HG03097 (cell line): Measurements from ENCODE around the gene C17orf107.
"Not testable (repeated sequence)": the region's sequence is repeated elsewhere in the genome, so short reads cannot be mapped to it uniquely, and the experiment has no call there.

Experiments used
- ATAC-seq: cut with Tn5 transposase; IDR thresholded peaks from one replicate; pipeline ENCODE4 v1.9.1; 2021; ENCODE audit not compliant: unreplicated experiment, low FRiP score

Gene C17orf107

DNA sequence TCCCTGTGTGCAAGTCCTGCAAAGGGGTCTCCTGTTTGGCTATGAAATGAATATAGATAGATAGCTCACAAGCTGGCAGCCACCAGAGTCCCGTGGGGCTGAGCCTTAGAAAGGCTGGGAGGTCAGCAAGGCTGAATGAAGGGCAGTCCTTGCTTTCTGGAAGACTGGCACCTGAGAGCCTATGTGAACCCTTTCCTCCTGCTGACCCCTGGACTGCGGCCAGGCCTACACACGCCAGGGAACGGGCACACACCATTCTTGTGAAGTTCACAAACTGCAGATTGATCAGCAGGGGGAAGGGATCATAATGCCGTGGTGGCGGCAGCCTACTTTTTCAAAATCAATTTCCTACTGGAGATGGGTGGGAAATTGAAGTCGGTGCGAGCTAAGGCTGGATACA, 985 bp upstream of the C17orf107 start:
- ATAC-seq, result no peak

DNA sequence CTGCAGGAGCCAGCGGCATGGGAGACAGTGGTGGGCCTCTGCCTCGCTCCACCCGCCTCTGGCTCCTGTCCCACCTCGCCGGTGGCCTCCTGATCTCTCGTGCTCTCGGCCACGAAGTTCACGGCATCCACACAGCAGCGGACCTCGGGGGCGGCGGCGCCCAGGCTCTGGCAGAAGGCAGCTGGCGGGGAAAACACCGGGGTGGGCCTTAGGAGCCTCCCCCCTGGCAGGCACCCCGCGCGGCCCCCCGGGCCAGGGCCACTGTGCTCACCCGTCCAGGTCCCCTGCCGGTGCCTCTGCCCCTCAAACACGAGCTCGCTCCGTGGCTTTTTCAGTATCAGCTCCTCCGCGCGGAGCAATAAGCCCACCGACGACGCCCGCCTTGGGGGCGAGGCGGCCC, 409 bp upstream of the C17orf107 start:
- no peak for ATAC-seq

DNA sequence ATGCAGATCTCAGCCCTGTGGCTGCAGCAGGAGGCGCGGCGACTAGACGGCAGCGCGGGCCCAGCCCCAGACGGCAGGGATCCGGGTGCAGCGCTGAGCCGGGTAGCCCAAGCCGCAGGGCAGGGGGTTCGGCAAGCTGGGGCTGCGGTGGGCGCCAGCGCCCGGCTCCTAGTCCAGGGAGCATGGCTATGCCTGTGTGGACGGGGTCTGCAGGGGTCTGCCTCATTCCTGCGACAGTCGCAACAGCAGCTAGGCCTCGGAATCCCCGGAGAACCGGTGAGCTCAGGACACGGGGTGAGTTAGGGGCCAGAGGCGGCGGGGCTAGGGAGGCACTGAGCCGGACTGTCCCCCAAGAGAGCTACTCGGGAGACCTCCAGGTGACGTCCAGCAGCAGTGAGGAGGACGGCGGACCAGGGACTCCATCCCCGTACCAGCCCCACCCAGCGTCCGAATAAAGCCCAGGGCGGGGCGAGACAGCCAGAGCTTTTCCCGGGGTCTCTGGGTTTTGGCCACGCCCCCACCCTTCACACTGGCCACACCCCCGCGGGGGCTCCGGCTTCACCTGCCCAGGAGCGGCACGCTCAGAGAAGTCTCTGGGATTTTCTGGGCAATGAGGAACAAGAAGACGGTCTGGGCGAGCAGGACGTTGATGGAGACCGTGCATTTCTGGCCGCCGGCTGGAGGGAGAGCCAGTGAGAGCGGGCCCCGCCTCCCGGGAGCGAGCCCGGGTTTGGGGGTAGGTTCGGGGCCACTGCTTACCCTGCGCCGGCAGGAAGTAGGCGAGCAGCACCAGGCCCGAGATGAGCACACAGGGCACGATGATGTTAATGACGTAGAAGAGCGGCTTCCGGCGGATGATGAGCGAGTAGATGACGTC, 1.1 kb downstream of the C17orf107 start:
- ATAC-seq, result no peak

DNA sequence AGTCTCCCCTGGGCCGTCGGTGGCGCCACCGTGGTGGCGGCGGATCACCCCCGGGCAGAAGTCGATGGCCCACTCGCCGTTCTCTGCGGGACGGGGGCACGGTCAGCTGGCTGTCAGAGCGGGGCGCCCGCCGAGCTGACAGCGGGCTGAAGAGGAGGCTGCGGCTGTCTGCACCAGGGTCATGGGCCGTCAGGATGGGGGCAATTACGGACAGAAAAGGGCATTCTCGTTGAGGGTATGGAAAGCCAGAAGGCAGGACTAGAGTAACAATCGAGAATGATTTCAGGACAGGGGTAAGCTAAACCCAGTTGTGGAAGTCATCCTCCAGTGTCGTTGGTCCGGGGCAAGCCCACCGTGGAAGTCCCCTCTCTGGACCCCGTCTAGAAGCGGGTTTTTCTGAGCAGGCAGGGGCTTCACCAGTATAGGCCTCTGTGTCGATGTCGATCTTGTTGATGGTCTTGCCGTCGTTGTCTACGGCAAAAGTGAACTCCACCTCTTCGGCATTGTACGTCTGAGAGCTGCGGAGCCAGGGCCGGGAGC, 1.8 kb downstream of the C17orf107 start:
- no peak for ATAC-seq

DNA sequence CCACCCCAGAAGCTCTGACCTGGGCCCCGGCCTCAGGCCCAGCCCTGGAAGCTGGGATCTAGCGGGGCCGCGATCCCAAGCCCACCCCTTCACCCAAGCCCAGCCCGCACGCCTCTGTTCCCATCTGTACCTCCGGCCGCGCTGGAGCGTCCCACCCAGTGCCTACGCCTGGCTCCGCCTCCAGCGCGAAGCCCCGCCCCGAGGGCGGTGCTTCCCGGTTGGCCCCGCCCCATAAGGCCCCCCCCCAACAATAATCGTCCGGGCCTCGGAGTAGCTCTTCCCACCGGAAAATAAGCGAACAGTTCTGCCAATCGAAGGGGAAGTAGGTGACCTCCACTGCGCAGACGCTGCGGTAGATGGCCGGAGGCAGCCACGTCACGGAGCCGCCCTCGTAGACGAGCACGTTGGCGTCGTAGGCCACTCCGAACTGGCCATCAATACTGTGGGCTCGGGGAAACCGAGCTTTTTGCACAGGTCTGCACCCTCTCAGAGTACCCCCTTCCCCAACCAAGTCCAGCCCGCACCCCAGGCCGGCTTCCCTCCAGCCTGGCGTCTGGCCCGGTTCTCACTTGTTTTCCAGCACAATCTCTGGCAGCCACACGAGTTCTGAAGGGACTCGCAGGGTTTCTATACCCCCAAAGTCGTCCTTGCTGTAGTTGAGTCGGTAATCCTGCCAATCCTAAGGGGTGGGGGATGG, 2.5 kb downstream of the C17orf107 start:
- ATAC-seq, result no peak

DNA sequence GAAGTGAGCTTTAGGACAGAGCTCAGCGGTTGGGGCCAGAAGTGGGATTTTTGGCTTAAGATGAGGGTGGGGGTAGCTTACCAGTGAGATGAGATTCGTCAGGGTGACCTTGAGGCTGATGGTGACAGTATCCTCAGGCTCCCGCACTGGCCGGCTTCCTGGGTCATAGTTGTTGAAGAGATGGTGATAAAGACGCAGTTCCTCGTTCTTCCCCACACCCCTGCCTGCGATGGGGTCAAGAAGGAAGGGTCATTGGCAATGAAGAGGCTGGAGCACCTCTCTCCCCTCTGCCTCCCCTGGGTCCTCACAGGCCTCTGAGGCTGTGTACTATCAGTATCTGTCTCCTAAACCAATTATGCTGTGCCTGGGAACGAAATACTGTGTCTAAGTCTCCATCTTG, 3.2 kb downstream of the C17orf107 start:
- no peak for ATAC-seq

DNA sequence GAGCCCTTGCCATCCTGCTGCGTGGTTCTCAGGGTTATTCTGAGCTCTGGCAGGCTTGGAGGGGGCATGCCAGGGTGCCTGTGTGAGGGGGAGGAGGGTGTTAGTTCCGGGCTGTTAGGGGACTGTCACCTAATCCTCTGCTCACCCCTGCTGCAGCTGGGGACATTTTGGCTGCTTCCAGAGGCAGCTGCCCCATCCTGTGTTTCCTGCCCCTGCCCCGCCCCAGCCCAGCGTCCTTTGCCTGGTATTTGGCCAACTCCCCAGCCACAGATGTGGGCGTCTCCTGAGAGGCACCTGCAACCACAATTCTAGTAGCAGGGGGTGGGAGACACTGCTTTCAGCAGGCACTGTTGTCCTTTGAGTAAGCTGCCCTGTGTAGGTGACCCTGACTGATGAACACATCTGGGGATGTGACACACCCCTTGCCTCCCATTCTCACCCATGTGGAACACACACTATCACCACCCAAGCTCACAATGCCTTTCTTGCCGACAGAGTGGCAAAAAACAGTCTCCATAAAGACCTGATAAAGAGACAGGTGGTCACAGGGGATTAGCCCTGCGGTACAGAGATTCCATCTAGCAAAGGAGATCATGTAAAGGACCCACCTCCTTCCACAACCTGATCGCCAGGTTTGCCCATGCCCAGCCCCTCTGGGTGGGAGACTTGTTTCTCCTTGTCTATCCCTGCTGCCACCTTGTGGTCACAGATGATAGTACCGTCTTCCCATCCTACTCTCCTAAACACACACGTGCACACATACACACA, 3.9 kb downstream of the C17orf107 start, which contains the start of gene CHRNE:
TSS of gene CHRNE (minus strand) at position 48 of the 768 bp plus-strand sequence. CDS start at position 13, 35 bp downstream.
- ATAC-seq, result no peak

DNA sequence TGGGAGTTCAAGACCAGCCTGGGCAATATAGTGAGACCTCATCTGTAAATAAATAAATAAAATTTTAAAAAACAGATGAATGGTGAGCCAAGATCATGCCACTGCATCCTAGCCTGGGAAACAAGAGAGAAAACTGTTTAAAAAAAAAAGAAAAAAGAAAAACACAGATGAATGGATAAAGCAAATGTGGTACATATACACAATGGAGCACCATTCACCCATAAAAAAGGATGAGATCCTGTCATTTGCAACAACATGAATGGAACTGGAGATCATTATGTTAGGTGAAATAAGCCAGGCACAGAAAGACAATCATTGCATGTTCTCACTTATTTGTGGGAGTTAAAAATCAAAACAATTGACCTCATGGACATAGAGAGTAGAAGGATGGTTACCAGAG, 7.3 kb downstream of the C17orf107 start:
- not testable (repeated sequence) for ATAC-seq

DNA sequence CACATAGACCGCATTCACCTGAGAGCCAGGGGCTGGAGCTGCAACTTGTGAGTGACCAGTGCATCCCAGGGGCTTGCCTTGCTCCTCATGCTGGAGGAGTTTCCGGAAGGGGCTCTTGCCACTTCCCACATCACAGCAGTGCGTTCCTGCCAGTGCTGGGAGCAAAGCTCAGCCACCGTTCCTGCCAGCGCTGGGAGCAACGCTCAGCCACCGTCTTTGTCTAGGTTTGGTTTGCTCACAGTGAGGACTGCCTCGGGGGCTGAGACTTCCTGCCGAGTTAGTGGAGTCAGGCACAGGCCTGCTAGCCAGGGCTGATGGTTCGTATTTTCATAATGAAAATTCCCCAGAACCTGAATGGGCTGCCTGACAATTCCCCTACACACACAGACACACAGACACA, 9.0 kb downstream of the C17orf107 start:
- no peak for ATAC-seq

DNA sequence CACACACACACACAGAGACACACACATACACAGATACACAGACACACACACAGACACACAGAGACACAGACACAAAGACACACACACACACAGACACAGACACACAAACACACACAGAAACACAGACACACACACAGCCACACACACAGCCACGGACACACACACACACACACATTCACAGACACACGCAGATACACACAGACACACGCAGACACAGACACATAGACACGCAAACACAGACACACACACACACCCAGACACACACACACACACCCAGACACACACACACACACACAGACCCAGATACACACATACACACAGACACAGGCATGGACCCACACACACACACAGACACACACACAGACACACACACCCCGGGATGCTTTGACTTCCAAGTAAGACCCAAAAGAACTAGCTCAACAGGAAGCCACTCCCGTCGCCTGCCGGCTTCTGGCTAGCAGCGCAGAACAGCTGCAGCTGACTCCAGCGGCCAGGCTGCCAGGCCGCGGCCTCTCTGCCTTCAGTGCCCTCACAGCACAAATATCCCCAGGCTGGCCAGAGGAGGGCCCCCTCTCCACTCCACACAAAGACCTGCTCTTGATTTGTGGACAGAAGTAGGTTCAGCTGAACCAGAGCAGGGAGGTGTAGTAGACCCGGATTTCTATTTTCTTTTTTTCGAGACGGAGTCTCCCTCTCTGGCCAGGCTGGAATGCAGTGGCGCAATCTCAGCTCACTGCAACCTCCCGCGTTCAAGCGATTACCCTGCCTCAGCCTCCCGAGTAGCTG, 9.6 kb downstream of the C17orf107 start:
- ATAC-seq, result no peak

DNA sequence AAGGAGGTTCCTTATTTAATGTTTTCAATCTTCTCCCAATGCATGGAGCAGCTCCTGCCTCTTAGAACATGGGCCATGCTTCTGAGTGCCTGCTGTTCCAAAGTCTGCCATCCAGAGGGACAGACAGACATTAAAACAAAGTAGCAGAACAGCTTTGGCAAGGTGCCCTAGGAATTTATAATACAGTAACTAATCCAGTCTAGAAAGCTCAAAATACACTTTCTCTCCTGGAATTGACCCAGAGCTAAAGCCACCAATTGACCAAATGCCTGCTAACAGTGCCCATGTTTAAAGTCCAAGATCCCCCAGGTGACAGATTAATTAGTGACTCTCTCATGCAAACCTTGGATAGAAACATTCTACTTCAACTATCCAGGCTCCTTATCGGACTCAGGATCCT, 14.7 kb downstream of the C17orf107 start:
- no peak for ATAC-seq

DNA sequence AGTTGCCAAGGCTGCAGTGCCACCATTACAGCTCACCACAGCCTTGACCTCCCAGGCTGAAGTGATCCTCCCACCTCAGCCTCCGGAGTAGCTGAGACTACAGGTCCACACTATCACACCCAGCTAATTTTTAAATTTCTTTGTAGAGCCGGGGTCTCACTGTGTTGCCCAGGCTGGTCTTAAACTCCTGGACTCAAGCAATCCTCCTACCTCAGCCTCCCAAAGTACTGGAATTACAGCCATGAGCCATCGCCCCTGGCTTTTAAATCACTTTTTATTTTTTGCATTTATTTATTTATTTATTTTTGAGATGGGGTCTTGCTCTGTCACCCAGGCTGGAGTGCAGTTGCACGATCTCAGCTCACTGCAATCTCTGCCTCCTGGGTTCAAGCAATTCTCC, 15.2 kb downstream of the C17orf107 start:
- not testable (repeated sequence) for ATAC-seq

DNA sequence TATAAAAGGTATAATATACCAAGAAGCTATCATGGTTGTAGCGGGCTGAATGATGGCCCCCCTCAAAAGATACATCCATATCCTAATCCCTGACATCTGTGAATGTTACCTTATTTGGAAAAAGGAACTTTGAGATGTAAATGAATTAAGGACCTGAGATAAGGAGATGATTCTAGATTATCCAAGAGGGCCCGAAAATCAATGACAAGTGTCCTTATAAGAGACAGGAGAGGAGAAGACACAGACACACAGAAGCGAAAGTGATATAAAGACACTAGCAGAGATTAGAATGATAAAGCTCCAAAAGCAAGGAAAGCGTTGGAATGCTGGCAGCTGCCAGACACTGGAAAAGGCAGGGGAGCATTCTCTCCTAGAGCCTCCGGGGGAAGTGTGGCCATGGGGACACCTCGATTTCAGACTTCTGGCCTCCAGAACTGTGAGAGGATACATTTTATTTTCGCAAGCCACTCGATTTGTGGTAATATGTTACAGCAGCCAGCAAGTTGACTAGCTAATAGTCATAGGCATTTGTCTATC, 20.2 kb downstream of the C17orf107 start:
- ATAC-seq, result no peak

DNA sequence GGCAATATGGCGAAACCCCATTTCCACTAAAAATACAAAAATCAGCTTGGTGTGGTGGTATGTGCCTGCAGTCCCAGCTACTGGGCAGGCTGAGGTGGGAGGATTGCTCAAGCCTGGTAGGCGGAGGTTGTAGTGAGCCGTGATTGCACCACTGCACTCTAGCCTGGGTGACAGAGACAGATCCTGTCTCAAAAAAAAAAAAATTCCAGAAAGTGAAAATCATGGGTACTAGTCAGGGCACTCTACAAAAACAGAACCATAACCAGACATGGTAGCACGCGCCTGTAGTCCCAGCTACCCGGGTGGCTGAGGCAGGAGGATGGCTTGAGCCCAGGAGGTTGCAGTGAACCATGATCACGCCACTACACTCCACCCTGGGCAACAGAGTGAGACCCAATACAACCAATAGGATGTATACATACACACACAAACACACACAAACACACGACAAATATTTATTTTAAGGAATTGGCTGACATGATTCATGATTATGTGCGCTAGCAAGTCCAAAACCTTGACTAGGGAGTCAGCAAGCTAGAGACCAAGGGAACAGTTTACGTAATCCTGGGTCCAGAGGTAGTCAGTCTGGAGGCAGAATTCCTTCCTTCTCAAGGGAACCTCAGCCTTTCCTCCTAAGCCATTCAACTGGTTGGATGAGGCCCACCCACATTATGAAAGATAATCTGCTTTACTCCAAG, 21.2 kb downstream of the C17orf107 start:
- no peak for ATAC-seq

DNA sequence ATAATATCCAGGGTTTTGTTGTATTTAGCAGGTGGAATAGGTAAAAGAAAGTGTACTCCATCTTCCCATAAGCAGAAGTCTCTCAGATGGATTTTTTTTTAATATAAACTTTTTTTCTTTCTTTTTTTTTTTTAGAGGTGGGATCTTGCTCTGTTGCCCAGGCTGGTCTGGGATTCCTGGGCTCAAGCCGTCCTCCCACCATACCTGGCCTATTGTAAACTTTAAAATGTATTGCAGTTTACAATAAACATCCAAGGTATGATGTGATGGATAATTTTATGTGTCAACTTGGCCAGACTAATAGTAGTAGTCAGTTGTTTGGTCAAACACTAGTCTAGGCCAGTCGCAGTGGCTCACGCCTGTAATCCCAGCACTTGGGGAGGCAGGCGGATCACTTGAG, 22.0 kb downstream of the C17orf107 start:
- ATAC-seq, result no peak

DNA sequence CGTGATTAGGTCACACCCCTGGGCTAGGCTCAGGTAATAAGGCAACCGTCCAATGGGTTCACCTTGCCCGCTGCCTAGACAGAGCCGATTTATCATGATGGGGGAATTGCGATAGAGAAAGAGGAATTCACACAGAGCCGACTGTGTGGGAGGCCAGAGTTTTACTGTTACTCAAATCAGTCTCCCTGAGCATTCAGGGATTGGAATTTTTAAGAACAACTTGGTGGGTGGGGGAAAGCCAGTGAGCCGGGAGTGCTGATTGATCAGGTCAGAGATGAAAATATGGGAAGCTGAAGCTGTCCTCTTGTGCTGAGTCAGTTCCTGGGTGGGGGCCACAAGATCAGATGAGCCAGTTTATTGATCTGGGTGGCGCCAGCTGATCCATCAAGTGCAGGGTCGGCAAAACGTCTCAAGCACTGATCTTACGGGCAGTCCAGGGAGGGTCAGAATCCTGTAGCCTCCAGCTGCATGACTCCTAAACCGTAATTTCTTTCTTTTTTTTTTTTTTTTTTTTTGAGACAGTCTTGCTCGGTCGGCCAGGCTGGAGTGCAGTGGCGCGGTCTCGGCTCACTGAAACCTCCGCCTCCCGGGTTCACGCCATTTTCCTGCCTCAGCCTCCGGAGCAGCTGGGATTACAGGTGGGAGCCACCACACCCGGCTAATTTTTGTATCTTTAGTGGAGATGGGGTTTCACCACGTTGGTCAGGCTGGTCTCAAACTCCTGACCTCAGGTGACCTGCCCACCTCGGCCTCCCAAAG, 27.4 kb downstream of the C17orf107 start:
- not testable (repeated sequence) for ATAC-seq

DNA sequence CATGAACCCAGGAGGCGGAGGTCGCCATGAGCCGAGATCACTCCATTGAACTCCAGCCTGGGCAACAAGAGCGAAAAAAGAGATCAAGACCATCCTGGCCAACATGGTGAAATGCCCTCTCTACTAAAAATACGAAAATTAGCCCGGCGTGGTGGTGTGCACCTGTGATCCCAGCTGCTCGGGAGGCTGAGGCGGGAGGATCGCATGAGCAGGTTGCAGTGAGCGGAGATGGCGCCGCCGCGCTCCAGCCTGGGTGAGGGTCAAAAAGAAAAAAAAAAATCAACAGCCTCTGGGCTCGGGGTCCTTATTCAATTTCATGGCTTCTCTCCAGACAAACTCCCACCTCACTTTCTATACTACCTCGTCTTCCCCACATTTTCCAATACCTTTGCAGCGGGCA, 29.5 kb downstream of the C17orf107 start:
- ATAC-seq, result no peak

DNA sequence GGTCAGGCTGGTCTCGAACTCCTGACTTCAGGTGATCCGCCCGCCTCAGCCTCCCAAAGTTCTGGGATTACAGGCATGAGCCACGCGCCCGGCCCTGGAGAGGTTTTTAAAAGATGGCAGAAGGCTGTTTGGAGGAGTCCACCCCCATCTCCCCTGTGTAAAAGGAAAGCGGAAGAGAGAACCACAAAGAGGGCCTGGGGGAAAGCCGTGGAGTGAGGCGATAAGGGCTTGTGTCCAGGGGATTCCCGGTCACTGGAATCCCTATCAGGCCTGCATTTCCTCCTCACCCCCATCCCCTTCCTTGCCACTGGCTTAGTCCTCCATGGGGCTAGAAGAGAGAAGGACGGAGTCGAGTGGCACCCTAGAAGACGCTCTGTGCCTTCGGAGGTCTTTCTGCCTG, 32.6 kb downstream of the C17orf107 start, which contains the start of gene GP1BA:
TSS of gene GP1BA (plus strand) at position 315 of the 400 bp plus-strand sequence. CDS start 328 bp downstream, outside the sequence.
- no peak for ATAC-seq
